Measurements from ENCODE around the gene IFT88. TPM values are rescaled to one million over a fixed set of nuclear protein-coding genes. Genes with fewer than 3 reads are reported as not detected.

Gene IFT88
- total and polyA plus RNA-seq, 2 of the 8 experiments (the other 6 are each of a cell fraction or from before 2014, with no cell fraction given), result 1.7 to 5.8 TPM

GRCh38 chr13:20594280-20594679 is 27.3 kb downstream of the IFT88 start:
- no peaks in the 10 kb centered on the region for H3K79me2 ChIP-seq (ENCODE audit: control insufficient read depth in 1 of 2, insufficient read depth in 2 of 2, low read length in 2 of 2)
- H2BK5ac ChIP-seq (ENCODE audit: low read depth, low read length), result no peak overlapping the region
- no peak overlapping the region for H2BK20ac ChIP-seq (ENCODE audit: low read length)
- H3K4ac ChIP-seq (replicated peaks; ENCODE audit: insufficient read length, low read depth, low read length), result no peak overlapping the region
- H4K91ac ChIP-seq (replicated peaks; ENCODE audit: insufficient read length, low read length), result no peak overlapping the region
- H4K20me1 ChIP-seq (replicated peaks in 1 of 2; ENCODE audit: control insufficient read depth in 1 of 2, insufficient read depth in 2 of 2, low read length in 2 of 2), result no peaks in the 10 kb centered on the region
- H3K9ac ChIP-seq (replicated peaks in 1 of 4; ENCODE audit: extremely low read depth in 1 of 4, low read depth in 3 of 4, low read length in 3 of 4), result no peak overlapping the region
- no peak overlapping the region for H3K27ac ChIP-seq (ENCODE audit: low read depth, low read length)
- no peak overlapping the region for H3K18ac ChIP-seq (ENCODE audit: extremely low read depth, low read length)
- H3K36me3 ChIP-seq (ENCODE audit: control insufficient read depth in 2 of 4, insufficient read depth in 4 of 4, low read length in 3 of 4), result no peaks in the 10 kb centered on the region
- no peaks in the 10 kb centered on the region for H3K9me3 ChIP-seq (ENCODE audit: insufficient read depth in 2 of 2, low read depth in 1 of 2, low read length in 1 of 2)
- H3K14ac ChIP-seq (ENCODE audit: insufficient read length), result no peak overlapping the region
- no peaks in the 10 kb centered on the region for H3K4me1 ChIP-seq (replicated peaks in 1 of 4; ENCODE audit: control insufficient read depth in 3 of 4, insufficient read depth in 4 of 4, low read length in 3 of 4)
- FAIRE-seq (no peak), DNase-seq (ENCODE audit: low read depth in 1 of 2, low spot score in 2 of 2) (no peak)
- H3K27me3 ChIP-seq (replicated peaks in 1 of 4; ENCODE audit: control insufficient read depth in 3 of 4, extremely low read depth in 1 of 4, insufficient read depth in 3 of 4, low read length in 3 of 4), result no peaks in the 10 kb centered on the region
- no peak overlapping the region for H3K4me3 ChIP-seq (ENCODE audit: extremely low read depth in 1 of 4, insufficient read depth in 2 of 4, low read depth in 3 of 4, low read length in 4 of 4)
- ChIA-PET POLR2A (ENCODE audit: partially characterized antibody) (interaction anchor here (0.6 kb wide), 1 partner anchor 22 kb away, joined by 3 read pairs; no protein-coding TSS in a partner anchor), CTCF (ENCODE audit: partially characterized antibody) (interaction anchor here (1.2 kb wide), 1 partner anchor 100 kb away, joined by 3 read pairs; no protein-coding TSS in a partner anchor)
- no peak overlapping the region for H2AFZ ChIP-seq (ENCODE audit: low read length)
- no peak overlapping the region for H2BK15ac ChIP-seq (ENCODE audit: low read length)
- H2BK120ac ChIP-seq (replicated peaks; ENCODE audit: low read depth, low read length), result no peak overlapping the region
- no peak overlapping the region for H3K4me2 ChIP-seq (ENCODE audit: insufficient read depth in 1 of 2, low read depth in 2 of 2, low read length in 2 of 2)
- no peaks in the 10 kb centered on the region for H3K79me1 ChIP-seq (ENCODE audit: low read depth, low read length)
- TF ChIP-seq ATF3 (IDR thresholded peaks at IDR 0.05; ENCODE audit: insufficient read depth, low read depth, low read length), result no peak
- no peak for TF ChIP-seq CREB1 (IDR thresholded peaks at IDR 0.05)
- TF ChIP-seq SP1 (IDR thresholded peaks at IDR 0.05; ENCODE audit: low read depth, low read length), result no peak
- TF ChIP-seq JUN (IDR thresholded peaks at IDR 0.05; ENCODE audit: low read depth, low read length), result no peak
- no peak overlapping the region for H3K56ac ChIP-seq (replicated peaks; ENCODE audit: insufficient read length, low read depth, low read length)
- no peak overlapping the region for H4K8ac ChIP-seq (ENCODE audit: extremely low read depth, insufficient read depth, low read length)
- no peak overlapping the region for H2BK12ac ChIP-seq (ENCODE audit: low read depth, low read length)
- no peak overlapping the region for H3K23ac ChIP-seq (ENCODE audit: insufficient read length)
- no peak overlapping the region for H4K5ac ChIP-seq (ENCODE audit: insufficient read length, low read depth, low read length)
- H2AK5ac ChIP-seq (ENCODE audit: low read depth, low read length), result no peak overlapping the region
- no peaks in the 10 kb centered on the region for H3K23me2 ChIP-seq (ENCODE audit: low read depth, low read length)
- 84% methylated on average over 2 of the region's 2 CpGs; no CpG with 5 or more reads in 1 of the 2 experiments for WGBS, 2 experiments (ENCODE audit: extremely low coverage in 1 of 2, insufficient coverage in 1 of 2, insufficient read length in 1 of 2, insufficient replicate concordance in 2 of 2, low coverage in 1 of 2, low lambda C conversion rate in 2 of 2, missing lambda C conversion rate in 1 of 2)

Data from H1 (cell line).